ENCODE data around the gene CABLES1.

Gene CABLES1

GRCh38 chr18:23171581-23172156, 36.4 kb downstream of the CABLES1 start:
- DNase-seq = no peak

- no peak for DNase-seq
These were observed 37.5 kb downstream of the CABLES1 start for GRCh38 chr18:23172591-23173380.

GRCh38 chr18:23173912-23174311, 38.6 kb downstream of the CABLES1 start:
- no peak for DNase-seq

GRCh38 chr18:23176701-23177432, 41.6 kb downstream of the CABLES1 start:
- DNase-seq = no peak

- DNase-seq = no peak
These were observed 42.3 kb downstream of the CABLES1 start for GRCh38 chr18:23177433-23178072.

GRCh38 chr18:23178201-23178600, 42.9 kb downstream of the CABLES1 start:
- no peak for DNase-seq

GRCh38 chr18:23178661-23179081, 43.4 kb downstream of the CABLES1 start:
- no peak for DNase-seq

GRCh38 chr18:23179416-23179815, 44.1 kb downstream of the CABLES1 start:
- DNase-seq = no peak

GRCh38 chr18:23181547-23181946, 46.3 kb downstream of the CABLES1 start:
- no peak for DNase-seq

GRCh38 chr18:23182606-23183005, 47.3 kb downstream of the CABLES1 start:
- DNase-seq = no peak

GRCh38 chr18:23183411-23184150, 48.3 kb downstream of the CABLES1 start:
- DNase-seq = no peak

GRCh38 chr18:23186781-23187180, 51.5 kb downstream of the CABLES1 start:
- DNase-seq = no peak

- DNase-seq = no peak
These were observed 52.9 kb downstream of the CABLES1 start for GRCh38 chr18:23188068-23188760.

- DNase-seq = no peak
These were observed 53.8 kb downstream of the CABLES1 start for GRCh38 chr18:23189099-23189498.

GRCh38 chr18:23189768-23190661, 54.7 kb downstream of the CABLES1 start:
- no peak for DNase-seq

- DNase-seq = no peak
These were observed 55.9 kb downstream of the CABLES1 start for GRCh38 chr18:23191232-23191631.

- no peak for DNase-seq
These were observed 58.5 kb downstream of the CABLES1 start for GRCh38 chr18:23193742-23194141.

- no peak for DNase-seq
These were observed 59.1 kb downstream of the CABLES1 start for GRCh38 chr18:23194155-23194996.

- DNase-seq = no peak
These were observed 60.0 kb downstream of the CABLES1 start for GRCh38 chr18:23194997-23195957.
